ENCODE results near the gene RALGAPA1.

DNA sequence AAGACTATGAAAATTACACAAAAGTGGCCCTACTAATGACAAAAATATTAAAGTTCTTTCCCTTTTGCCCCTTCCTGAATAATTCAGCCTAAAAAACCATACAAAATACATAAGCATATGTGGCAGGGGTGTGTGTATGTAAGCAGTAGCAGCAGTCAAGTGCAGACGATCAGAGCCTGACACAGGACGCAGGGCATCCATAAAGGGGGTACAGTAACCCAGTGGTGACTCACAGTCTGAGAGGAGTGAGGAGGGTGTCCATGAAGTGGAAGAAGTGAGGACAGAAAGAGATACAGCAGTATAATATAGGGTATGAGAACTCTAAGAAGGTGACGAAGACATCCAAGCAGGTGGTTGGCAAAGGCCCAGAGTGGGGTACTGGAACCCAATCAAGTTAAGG lies 56.7 kb downstream of the RALGAPA1 start:
- TF ChIP-seq, protein P1, sequence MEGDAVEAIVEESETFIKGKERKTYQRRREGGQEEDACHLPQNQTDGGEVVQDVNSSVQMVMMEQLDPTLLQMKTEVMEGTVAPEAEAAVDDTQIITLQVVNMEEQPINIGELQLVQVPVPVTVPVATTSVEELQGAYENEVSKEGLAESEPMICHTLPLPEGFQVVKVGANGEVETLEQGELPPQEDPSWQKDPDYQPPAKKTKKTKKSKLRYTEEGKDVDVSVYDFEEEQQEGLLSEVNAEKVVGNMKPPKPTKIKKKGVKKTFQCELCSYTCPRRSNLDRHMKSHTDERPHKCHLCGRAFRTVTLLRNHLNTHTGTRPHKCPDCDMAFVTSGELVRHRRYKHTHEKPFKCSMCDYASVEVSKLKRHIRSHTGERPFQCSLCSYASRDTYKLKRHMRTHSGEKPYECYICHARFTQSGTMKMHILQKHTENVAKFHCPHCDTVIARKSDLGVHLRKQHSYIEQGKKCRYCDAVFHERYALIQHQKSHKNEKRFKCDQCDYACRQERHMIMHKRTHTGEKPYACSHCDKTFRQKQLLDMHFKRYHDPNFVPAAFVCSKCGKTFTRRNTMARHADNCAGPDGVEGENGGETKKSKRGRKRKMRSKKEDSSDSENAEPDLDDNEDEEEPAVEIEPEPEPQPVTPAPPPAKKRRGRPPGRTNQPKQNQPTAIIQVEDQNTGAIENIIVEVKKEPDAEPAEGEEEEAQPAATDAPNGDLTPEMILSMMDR (IDR thresholded peaks at IDR 0.05; ENCODE audit: borderline replicate concordance, extremely low read depth, low read length, poor library complexity, severe bottlenecking), result no peak
- TF ChIP-seq EZH2 (IDR thresholded peaks at IDR 0.05; ENCODE audit: borderline replicate concordance, low read depth, low read length, severe bottlenecking), result no peak

Data from DND-41 (cell line).